Neural crest cell (in vitro differentiated cells): Measurements from ENCODE around the gene UBE3C. TPM values are rescaled to one million over a fixed set of nuclear protein-coding genes. Genes with fewer than 3 reads are reported as not detected.

Experiments used
- DNase-seq: peaks from one replicate; pipeline ENCODE4 v3.0.0; 2021; ENCODE audit warnings: low read depth, mixed read lengths, low spot score
- H3K27ac Mint-ChIP-seq: one replicate; pipeline ENCODE4 v1.8.0; 2021; ENCODE audit warnings: mild to moderate bottlenecking, mixed read lengths; ENCODE audit not compliant: unreplicated experiment
- H3K27me3 Mint-ChIP-seq: 2 replicates; pipeline ENCODE4 v1.8.0; 2021; ENCODE audit warnings: low read depth, mild to moderate bottlenecking, mixed read lengths
- H3K36me3 Mint-ChIP-seq: 2 replicates; pipeline ENCODE4 v1.8.0; 2021; ENCODE audit warnings: low read depth, mild to moderate bottlenecking, mixed read lengths
- H3K4me1 Mint-ChIP-seq: 2 replicates; pipeline ENCODE4 v1.8.0; 2021; ENCODE audit warnings: mixed read lengths
- H3K4me3 Mint-ChIP-seq: one replicate; pipeline ENCODE4 v1.8.0; 2021; ENCODE audit warnings: mild to moderate bottlenecking, mixed read lengths
- H3K9me3 Mint-ChIP-seq: 2 replicates; pipeline ENCODE4 v1.8.0; 2021; ENCODE audit warnings: mixed read lengths
- long read RNA-seq: library from polyadenylated mRNA; unstranded; transcript quantifications from one replicate; pipeline ENCODE4 v2.0.0, GENCODE V29; 2020
- total RNA-seq: library from RNA; stranded (reverse); gene quantifications from 2 replicates; pipeline ENCODE4 v1.2.1, GENCODE V29; 2021
- TF ChIP-seq, protein P1 (sequence below): fragments of 200-600 bp; sonication (generic); conservative IDR thresholded peaks from 2 replicates; pipeline ENCODE4 v1.5.0; 2021; ENCODE audit warnings: antibody characterized with exemption, mild to moderate bottlenecking

The UBE3C gene
- total RNA-seq, result 46.1 and 46.8 TPM in 2 replicates
- long read RNA-seq, full-length matches to known transcripts, result 1 of 16 reads
- long read RNA-seq, partial matches to known transcripts, result 6 of 16 reads
- long read RNA-seq, other reads (novel, unspliced or antisense), result 9 of 16 reads

DNA sequence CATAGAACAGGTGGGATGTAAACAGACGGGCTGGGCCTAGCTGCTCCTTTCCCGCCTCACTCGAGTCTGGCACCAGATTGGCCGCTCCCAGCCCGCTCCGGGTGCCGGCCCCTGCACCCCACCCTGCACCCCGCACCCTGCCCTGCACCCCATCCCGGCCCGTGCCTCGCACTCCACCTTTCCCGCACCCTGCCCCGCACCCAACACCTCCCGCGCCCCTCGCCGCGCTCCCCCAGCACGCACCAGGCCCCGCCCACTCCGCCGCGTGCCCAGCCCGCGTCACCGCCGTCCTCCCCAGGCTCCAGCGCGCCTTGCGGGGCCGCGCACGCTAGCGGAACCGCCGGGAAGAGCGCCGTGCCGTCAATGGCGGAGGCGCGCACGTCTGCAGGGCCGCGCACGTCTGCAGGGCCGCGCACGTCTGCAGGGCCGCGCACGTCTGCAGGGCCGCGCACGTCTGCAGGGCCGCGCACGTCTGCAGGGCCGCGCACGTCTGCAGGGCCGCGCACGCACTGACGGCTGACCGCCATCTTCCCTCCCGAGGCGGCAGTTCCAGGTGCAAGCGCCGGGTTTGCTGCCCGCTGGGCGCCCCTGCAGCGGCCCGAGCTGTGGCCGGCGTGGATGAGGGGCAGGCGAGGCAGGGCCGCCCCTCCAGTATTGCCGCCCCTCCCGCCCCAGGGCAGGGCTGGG lies at the start of gene UBE3C:
Gene UBE3C, plus strand, starts transcription at position 503 of the 687 bp plus-strand sequence. CDS start 347 bp downstream, outside the sequence.
- no peaks in the 10 kb centered on the region for H3K9me3 Mint-ChIP-seq
- H3K27ac Mint-ChIP-seq, result peak within 1 kb of the TSS; percentile 92
- TF ChIP-seq, protein P1, sequence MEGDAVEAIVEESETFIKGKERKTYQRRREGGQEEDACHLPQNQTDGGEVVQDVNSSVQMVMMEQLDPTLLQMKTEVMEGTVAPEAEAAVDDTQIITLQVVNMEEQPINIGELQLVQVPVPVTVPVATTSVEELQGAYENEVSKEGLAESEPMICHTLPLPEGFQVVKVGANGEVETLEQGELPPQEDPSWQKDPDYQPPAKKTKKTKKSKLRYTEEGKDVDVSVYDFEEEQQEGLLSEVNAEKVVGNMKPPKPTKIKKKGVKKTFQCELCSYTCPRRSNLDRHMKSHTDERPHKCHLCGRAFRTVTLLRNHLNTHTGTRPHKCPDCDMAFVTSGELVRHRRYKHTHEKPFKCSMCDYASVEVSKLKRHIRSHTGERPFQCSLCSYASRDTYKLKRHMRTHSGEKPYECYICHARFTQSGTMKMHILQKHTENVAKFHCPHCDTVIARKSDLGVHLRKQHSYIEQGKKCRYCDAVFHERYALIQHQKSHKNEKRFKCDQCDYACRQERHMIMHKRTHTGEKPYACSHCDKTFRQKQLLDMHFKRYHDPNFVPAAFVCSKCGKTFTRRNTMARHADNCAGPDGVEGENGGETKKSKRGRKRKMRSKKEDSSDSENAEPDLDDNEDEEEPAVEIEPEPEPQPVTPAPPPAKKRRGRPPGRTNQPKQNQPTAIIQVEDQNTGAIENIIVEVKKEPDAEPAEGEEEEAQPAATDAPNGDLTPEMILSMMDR, result no peak
- DNase-seq, result peak; percentile 80
- H3K27me3 Mint-ChIP-seq, result peaks cover 3% of the 10 kb centered on the region
- H3K36me3 Mint-ChIP-seq, result peaks cover 3% of the 10 kb centered on the region
- peak within 1 kb of the TSS; percentile 92 for H3K4me3 Mint-ChIP-seq
- H3K4me1 Mint-ChIP-seq, result peaks cover 41% of the 10 kb centered on the region

DNA sequence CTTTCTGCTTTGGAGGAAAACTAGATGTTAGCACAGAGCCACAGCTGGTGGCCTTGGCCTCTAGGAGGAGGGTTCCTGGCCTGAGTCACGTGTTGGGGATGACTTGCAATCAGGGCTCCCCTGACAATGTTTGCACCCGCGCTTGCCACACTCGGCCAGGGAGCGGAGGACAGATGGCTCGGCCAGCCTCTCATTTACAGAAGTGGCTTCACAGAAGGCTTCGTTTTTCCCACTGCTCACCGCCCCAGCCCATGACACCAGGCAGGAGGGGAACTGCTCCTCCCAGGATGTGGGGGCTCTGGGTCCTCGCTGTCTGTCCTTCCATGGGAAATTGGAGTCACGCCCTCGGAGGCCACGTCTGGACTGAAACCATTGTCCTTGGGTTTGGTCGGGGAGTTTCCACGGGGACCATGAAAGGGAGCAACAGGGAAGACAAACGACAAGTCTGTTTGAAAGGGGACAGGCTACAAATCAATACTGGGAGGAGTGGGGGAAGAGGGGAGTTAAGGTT lies 49.6 kb upstream of the UBE3C start:
- H3K36me3 Mint-ChIP-seq, result no peaks in the 10 kb centered on the region
- no peak for DNase-seq
- H3K27ac Mint-ChIP-seq, result peak overlapping the region; percentile 91
- peaks cover 13% of the 10 kb centered on the region for H3K4me1 Mint-ChIP-seq
- TF ChIP-seq, protein P1, result no peak
- peaks cover 3% of the 10 kb centered on the region for H3K27me3 Mint-ChIP-seq
- H3K4me3 Mint-ChIP-seq, result peak overlapping the region; percentile 17
- peaks cover 14% of the 10 kb centered on the region for H3K9me3 Mint-ChIP-seq

DNA sequence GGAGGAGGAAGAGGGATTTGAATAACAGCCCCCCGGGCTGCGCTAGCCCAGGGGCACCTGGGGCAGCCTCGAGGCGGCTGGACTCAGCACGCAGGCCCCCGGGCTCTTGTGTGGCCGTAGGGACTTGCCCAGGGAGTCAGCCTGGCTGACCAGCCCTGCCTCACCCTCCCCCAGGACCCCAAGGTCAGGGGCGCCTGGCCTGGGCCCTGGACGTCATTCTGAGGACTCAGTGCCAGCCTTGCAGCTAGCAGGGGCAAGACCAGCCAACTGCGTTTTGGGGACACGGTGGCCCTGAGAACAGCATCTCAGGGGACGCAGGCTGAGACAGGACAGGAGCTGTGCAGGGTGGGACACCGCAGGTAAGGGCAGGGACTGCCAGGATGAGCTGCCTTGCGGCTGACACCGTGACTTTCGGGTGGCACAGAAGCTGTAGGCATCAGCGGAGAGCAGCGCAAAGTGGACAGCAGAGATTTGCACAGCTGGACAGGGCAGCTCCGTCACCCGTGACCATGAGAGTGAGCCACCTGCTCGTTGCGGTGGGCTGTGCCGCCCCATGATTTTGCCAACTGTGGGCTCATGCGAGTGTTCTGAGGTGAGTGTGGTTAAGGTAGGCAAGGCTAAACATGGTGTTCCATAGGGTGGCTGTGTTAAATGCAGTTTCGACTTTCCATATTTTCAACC lies 48.1 kb upstream of the UBE3C start:
- no peak for DNase-seq

DNA sequence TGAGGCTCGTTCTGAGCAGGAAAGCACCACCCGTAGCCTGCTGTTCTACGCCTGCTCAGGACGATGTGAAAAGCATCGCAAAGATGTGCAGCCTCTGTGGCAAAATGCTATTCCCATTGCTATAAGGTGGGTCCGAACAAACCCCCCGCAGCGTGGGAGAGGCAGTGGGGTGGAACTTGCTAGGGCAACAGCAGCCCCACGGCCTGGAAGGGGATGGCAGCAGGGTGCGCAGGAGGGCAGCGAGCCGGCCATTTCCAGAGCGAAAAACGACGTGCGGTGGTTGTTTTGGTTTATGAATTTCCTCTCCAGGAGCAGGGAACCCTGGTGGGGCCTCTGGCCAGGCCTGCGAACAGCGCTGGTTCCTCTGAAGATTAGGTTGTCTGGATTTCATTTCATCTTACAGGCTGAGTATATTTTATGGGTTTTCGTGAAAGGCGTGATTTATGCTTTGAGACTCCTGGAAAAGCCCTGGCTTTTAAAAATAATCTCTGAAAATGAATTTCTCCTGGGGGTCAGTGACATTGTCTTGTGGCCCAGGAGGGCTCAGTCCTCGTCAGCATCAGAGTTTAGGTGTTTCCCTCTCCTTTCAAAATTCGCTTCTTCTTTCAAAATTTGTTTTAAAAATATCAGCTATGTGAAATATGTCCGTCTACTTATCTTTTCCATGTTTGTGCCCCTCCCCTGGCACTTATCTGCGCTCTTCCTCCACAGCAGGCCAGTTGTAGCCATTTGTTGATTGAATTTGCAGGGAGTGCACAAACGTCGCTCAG lies 42.3 kb upstream of the UBE3C start:
- no peaks in the 10 kb centered on the region for H3K4me1 Mint-ChIP-seq
- peaks cover 8% of the 10 kb centered on the region for H3K27me3 Mint-ChIP-seq
- H3K36me3 Mint-ChIP-seq, result no peaks in the 10 kb centered on the region
- DNase-seq, result no peak
- TF ChIP-seq, protein P1, result no peak
- peak overlapping the region; percentile 27 for H3K27ac Mint-ChIP-seq
- H3K4me3 Mint-ChIP-seq, result no peak overlapping the region
- peaks cover 8% of the 10 kb centered on the region for H3K9me3 Mint-ChIP-seq

More for the DNA sequence above, 48.1 kb upstream of the UBE3C start:
- Mint-ChIP-seq H3K27ac (no peak overlapping the region), H3K9me3 (peaks cover 10% of the 10 kb centered on the region), H3K27me3 (peaks cover 3% of the 10 kb centered on the region), H3K4me3 (no peak overlapping the region), H3K36me3 (no peaks in the 10 kb centered on the region), H3K4me1 (peaks cover 13% of the 10 kb centered on the region)
- TF ChIP-seq, protein P1, result no peak

DNA sequence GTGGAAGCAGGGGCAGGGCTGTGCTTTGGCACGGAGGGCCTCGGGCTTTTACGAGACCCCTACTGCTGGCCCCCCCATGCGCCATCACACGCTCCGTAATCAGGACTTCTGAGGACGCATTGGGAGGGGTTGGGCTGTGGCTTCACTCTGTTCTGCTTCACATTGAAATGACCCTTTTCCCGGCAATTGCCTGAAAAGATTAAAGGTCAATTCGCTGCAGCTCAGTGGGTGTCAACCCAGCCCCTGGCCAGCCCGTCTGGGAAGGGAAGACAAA lies 41.7 kb upstream of the UBE3C start:
- H3K9me3 Mint-ChIP-seq, result peaks cover 10% of the 10 kb centered on the region
- peaks cover 11% of the 10 kb centered on the region for H3K27me3 Mint-ChIP-seq
- no peaks in the 10 kb centered on the region for H3K36me3 Mint-ChIP-seq
- no peak overlapping the region for H3K27ac Mint-ChIP-seq
- no peak overlapping the region for H3K4me3 Mint-ChIP-seq
- H3K4me1 Mint-ChIP-seq, result no peaks in the 10 kb centered on the region
- no peak for DNase-seq
- TF ChIP-seq, protein P1, result no peak
